Measurements from ENCODE around the gene DENND1B.

The DENND1B gene

GRCh38 chr1:197725976-197726375, 49.3 kb downstream of the DENND1B start (continued):
- no peak for TF ChIP-seq ZBTB11 (tag by site-specific recombination; conservative IDR thresholded peaks at IDR 0.05; ENCODE audit: low read depth)
- no peak for TF ChIP-seq ZNF16 (tag by site-specific recombination; IDR thresholded peaks at IDR 0.05; ENCODE audit: low read depth)
- no peak for TF ChIP-seq ZNF214 (tag by site-specific recombination; IDR thresholded peaks at IDR 0.05; ENCODE audit: borderline replicate concordance)
- TF ChIP-seq FEZF1 (tag by site-specific recombination; IDR thresholded peaks at IDR 0.05), result no peak
- TF ChIP-seq ZNF311 (tag by site-specific recombination; IDR thresholded peaks at IDR 0.05; ENCODE audit: borderline replicate concordance), result no peak
- no peak for TF ChIP-seq WT1 (tag by site-specific recombination; IDR thresholded peaks at IDR 0.05)

DNA sequence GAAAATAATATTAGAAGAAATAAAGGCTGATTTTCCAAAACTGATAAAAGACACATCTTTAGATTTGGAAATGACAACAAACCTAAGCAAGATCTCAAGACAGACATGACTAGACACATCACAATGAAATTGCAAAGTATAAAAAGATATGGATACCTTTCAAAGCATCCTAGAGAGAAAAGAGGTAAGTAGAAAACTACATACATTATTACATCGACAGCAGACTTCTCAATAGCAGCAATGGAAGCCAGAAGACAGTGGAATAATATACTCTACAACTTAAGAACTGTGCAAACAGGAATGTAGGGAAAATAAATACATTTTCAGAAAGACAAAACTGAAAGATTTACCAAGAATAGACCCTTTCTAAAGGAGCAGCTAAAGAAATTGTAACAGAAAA, 50.2 kb downstream of the DENND1B start:
- Histone ChIP-seq H3K27ac (ENCODE audit: extremely low read depth, low read depth, low read length) (no peak overlapping the region), H3K9me3 (ENCODE audit: control insufficient read depth, insufficient read depth, low read depth, low read length) (no peaks in the 10 kb centered on the region), H3K4me3 (ENCODE audit: low read depth, low read length) (no peak overlapping the region), H3K4me1 (ENCODE audit: control insufficient read depth, insufficient read depth, low read length) (no peaks in the 10 kb centered on the region), H3K36me3 (ENCODE audit: control insufficient read depth in 2 of 2, insufficient read depth in 1 of 2, low read length in 2 of 2) (no peaks in the 10 kb centered on the region)
- ChIA-PET CTCF (no interaction called here), POLR2A (no interaction called here)
- TF ChIP-seq, protein P1, sequence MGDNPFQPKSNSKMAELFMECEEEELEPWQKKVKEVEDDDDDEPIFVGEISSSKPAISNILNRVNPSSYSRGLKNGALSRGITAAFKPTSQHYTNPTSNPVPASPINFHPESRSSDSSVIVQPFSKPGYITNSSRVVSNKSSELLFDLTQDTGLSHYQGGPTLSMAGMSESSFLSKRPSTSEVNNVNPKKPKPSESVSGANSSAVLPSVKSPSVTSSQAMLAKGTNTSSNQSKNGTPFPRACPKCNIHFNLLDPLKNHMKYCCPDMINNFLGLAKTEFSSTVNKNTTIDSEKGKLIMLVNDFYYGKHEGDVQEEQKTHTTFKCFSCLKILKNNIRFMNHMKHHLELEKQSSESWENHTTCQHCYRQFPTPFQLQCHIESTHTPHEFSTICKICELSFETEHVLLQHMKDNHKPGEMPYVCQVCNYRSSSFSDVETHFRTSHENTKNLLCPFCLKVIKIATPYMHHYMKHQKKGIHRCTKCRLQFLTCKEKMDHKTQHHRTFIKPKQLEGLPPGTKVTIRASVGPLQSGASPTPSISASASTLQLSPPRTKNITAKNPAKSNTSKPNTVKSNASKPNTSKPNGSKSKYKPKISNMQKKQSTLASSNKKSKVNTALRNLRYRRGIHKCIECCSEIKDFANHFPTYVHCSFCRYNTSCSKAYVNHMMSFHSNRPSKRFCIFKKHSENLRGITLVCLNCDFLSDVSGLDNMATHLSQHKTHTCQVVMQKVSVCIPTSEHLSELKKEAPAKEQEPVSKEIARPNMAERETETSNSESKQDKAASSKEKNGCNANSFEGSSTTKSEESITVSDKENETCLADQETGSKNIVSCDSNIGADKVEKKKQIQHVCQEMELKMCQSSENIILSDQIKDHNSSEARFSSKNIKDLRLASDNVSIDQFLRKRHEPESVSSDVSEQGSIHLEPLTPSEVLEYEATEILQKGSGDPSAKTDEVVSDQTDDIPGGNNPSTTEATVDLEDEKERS (tag by site-specific recombination; IDR thresholded peaks at IDR 0.05), result 0 out of 2 replicates have a peak, but pooled peaks have one; percentile 18
- peak; percentile 34; the same call in 1 of the 2 replicates for TF ChIP-seq ZNF350 (tag by site-specific recombination; IDR thresholded peaks at IDR 0.05)
- peak; percentile 56; the same call in 1 of the 2 replicates for TF ChIP-seq ZNF549 (tag by site-specific recombination; IDR thresholded peaks at IDR 0.05)
- TF ChIP-seq ZNF510 (tag by site-specific recombination; IDR thresholded peaks at IDR 0.05; ENCODE audit: insufficient replicate concordance), result peak; percentile 42
- TF ChIP-seq, protein P2, sequence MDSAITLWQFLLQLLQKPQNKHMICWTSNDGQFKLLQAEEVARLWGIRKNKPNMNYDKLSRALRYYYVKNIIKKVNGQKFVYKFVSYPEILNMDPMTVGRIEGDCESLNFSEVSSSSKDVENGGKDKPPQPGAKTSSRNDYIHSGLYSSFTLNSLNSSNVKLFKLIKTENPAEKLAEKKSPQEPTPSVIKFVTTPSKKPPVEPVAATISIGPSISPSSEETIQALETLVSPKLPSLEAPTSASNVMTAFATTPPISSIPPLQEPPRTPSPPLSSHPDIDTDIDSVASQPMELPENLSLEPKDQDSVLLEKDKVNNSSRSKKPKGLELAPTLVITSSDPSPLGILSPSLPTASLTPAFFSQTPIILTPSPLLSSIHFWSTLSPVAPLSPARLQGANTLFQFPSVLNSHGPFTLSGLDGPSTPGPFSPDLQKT (IDR thresholded peaks at IDR 0.05; ENCODE audit: borderline replicate concordance, low read depth, low read length), result no peak
- TF ChIP-seq SETDB1 (IDR thresholded peaks at IDR 0.05; ENCODE audit: insufficient read length, low read length), result peak; percentile 90
- TF ChIP-seq KLF16 (tag by site-specific recombination; IDR thresholded peaks at IDR 0.05), result no peak
- peak; percentile 39 for TF ChIP-seq ZNF529 (tag by site-specific recombination; IDR thresholded peaks at IDR 0.05; ENCODE audit: insufficient replicate concordance)
- TF ChIP-seq, protein P3, sequence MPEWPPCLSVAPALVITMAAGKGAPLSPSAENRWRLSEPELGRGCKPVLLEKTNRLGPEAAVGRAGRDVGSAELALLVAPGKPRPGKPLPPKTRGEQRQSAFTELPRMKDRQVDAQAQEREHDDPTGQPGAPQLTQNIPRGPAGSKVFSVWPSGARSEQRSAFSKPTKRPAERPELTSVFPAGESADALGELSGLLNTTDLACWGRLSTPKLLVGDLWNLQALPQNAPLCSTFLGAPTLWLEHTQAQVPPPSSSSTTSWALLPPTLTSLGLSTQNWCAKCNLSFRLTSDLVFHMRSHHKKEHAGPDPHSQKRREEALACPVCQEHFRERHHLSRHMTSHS (tag by site-specific recombination; IDR thresholded peaks at IDR 0.05), result no peak
- TF ChIP-seq ZNF626 (tag by site-specific recombination; IDR thresholded peaks at IDR 0.05), result peak; percentile 94
- no peak for TF ChIP-seq ZNF843 (tag by site-specific recombination; IDR thresholded peaks at IDR 0.05)
